Spleen (tissue), 11 donors: ENCODE measurements around the gene ZMIZ1. TPM values are rescaled to one million over a fixed set of nuclear protein-coding genes. Genes with fewer than 3 reads are reported as not detected.

Source experiments
- DNase-seq: peaks from one replicate; pipeline ENCODE4 v3.0.0-alpha.2; 2020
- H3K27ac ChIP-seq, 8 donors: fragments of 200-600 bp; sonication (generic) in 7 of 8; 1 replicate in 4 of 8; 2 replicates in 4 of 8; pipeline versions ENCODE4 v1.5.0 to v1.8.0; 2016 to 2021; ENCODE audit warnings: inconsistent platforms in 4 of 8, mild to moderate bottlenecking in 4 of 8, moderate library complexity in 1 of 8
- H3K27me3 ChIP-seq, 7 donors: fragments of 200-600 bp; sonication (generic) in 6 of 7; replicated peaks in 1 of 7; 1 replicate in 4 of 7; 2 replicates in 3 of 7; pipeline versions ENCODE4 v1.5.0 to v1.8.0; 2016 to 2021; ENCODE audit warnings: inconsistent platforms in 3 of 7, mild to moderate bottlenecking in 1 of 7
- H3K36me3 ChIP-seq, 6 donors: fragments of 200-600 bp; sonication (generic) in 5 of 6; 1 replicate in 4 of 6; 2 replicates in 2 of 6; pipeline versions ENCODE4 v1.5.0 to v1.8.0; 2016 to 2021; ENCODE audit warnings: inconsistent platforms in 2 of 6
- H3K4me1 ChIP-seq, 6 donors: fragments of 200-600 bp; sonication (generic) in 5 of 6; 1 replicate in 3 of 6; 2 replicates in 3 of 6; pipeline versions ENCODE4 v1.5.0 to v1.8.0; 2016 to 2021; ENCODE audit warnings: inconsistent platforms in 3 of 6
- H3K4me3 ChIP-seq, 8 donors: fragments of 200-600 bp; sonication (generic) in 7 of 8; 1 replicate in 4 of 8; 2 replicates in 4 of 8; pipeline versions ENCODE4 v1.5.0 to v1.8.0; 2016 to 2021; ENCODE audit warnings: inconsistent platforms in 4 of 8, mild to moderate bottlenecking in 4 of 8, moderate library complexity in 2 of 8
- H3K9me3 ChIP-seq, 8 donors: fragments of 200-600 bp; sonication (generic) in 7 of 8; 1 replicate in 4 of 8; 2 replicates in 4 of 8; pipeline versions ENCODE4 v1.5.0 to v1.8.0; 2016 to 2021; ENCODE audit warnings: inconsistent platforms in 4 of 8
- POLR2A ChIP-seq, 3 donors: fragments of 450-650 bp; IDR thresholded peaks; one replicate each; pipeline ENCODE4 v1.5.1; 2017; ENCODE audit warnings: antibody characterized with exemption in 3 of 3, mild to moderate bottlenecking in 1 of 3
- POLR2AphosphoS5 ChIP-seq, 3 donors: sonication (generic); formaldehyde crosslinking; IDR thresholded peaks; one replicate each; pipeline ENCODE4 v1.5.1; 2017; ENCODE audit warnings: antibody characterized with exemption in 3 of 3
- WGBS, 5 donors: extraction: QIAGEN DNeasy Blood & Tissue Kit in 3 of 5; methylation state at CpG; one replicate each; pipeline versions ENCODE4 v1.1.5 to v1.1.7; 2013 to 2018; 5-methylcytosine and 5-hydroxymethylcytosine counted together
- intact Hi-C: fragments of 100-400 bp; cut with DNase I; formaldehyde crosslinking; loops from one replicate; pipeline ENCODE4 v1.15.0; 2023; ENCODE audit warnings: low total_unique reads
- polyA plus RNA-seq, 3 donors: library from polyadenylated mRNA; stranded (reverse); fragments of 200-250 nt; gene quantifications; one replicate each; pipeline ENCODE4 v1.2.1, GENCODE V29; 2013
- total RNA-seq, 7 donors: library from RNA; depleted of rRNA in 3 of 7; stranded (reverse); fragments of >200 nt in 3 of 7; fragmentation: NEBNext Ultra II Directional in 4 of 7; extraction: Animal tissue kit (Norgen Biotek cat#: 25700) in 4 of 7; gene quantifications; one replicate each; pipeline versions ENCODE4 v1.1.0 to v1.2.1, GENCODE V29; 2016 to 2021
- TF ChIP-seq, protein P1 (sequence below), 11 experiments: fragments of 200-600 bp in 7 of 11; fragments of 450-650 bp in 4 of 11; sonication (generic) in 4 of 11; IDR thresholded peaks in 8 of 11; conservative IDR thresholded peaks in 3 of 11; 1 replicate in 7 of 11; 2 replicates in 4 of 11; pipeline versions ENCODE4 v1.4.0 to v1.8.0; 2016 to 2021; ENCODE audit warnings: antibody characterized with exemption in 11 of 11, inconsistent platforms in 4 of 11, mild to moderate bottlenecking in 1 of 11
- donor health status: healthy with polysubstance abuse.
- donor health status: DM: no; HTN: no; CAD: no; lungs with moderate emphysema.
- donor health status: DM: no; HTN: no; CAD: no.
- donor health status: Bipolar disorder and iron deficiency.
- donor health status: healthy.
- donor health status: DM: no; HTN: no; CAD: no.
- donor health status: DM: yes; HTN: yes; CAD: no.

The ZMIZ1 gene
- total and polyA plus RNA-seq, 10 donors, result 10.7 to 210 (median 125) TPM

DNA sequence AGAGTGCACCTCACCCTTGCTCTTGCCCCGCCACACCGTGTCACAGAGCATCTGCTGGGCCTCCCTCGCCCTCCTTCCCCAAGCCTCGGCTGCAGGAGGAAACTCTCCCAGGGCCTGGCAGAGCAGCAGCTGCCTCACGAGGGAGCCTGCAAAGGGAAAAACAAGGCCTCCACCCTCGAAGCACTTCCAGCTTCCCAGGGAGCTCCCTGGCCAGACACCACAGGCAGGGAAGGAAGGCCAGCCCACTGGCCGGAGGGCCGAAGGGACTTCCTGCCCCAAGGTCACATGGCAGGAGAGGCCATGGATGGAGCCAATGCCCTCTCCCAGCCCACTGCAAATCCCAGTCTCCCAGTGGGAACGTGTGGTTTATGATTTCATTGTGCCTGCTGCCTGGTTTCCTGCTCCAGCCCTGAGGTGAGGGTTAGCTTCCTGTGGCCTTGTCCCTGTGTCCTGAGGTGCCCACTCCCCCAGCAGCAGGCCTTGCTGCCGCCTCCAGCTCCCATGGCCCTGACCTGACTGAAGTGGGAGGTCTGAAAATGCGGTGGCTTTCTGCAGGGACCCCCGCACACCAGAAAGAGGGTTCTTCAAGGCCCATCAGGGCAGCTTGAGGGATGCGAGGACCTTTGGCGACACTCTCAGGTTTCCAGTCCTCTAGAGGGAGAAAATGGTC, 178.0 kb downstream of the ZMIZ1 start:
- TF ChIP-seq POLR2AphosphoS5 (IDR thresholded peaks at IDR 0.05), result peak; percentile 84 to 87 (median 85)
- peak in 1 of 3 donors; percentile 45 for TF ChIP-seq POLR2A (IDR thresholded peaks at IDR 0.05)
- TF ChIP-seq, protein P1, sequence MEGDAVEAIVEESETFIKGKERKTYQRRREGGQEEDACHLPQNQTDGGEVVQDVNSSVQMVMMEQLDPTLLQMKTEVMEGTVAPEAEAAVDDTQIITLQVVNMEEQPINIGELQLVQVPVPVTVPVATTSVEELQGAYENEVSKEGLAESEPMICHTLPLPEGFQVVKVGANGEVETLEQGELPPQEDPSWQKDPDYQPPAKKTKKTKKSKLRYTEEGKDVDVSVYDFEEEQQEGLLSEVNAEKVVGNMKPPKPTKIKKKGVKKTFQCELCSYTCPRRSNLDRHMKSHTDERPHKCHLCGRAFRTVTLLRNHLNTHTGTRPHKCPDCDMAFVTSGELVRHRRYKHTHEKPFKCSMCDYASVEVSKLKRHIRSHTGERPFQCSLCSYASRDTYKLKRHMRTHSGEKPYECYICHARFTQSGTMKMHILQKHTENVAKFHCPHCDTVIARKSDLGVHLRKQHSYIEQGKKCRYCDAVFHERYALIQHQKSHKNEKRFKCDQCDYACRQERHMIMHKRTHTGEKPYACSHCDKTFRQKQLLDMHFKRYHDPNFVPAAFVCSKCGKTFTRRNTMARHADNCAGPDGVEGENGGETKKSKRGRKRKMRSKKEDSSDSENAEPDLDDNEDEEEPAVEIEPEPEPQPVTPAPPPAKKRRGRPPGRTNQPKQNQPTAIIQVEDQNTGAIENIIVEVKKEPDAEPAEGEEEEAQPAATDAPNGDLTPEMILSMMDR (IDR thresholded peaks at IDR 0.05 in 8 of 11, conservative IDR thresholded peaks at IDR 0.05 in 3 of 11), result no peak
- Histone ChIP-seq H3K27ac (peak overlapping the region; percentile 69 to 93 (median 88)), H3K9me3 (no peaks in the 10 kb centered on the region), H3K27me3 (no peaks in the 10 kb centered on the region), H3K4me3 (peak overlapping the region in 1 of 8 donors; percentile 79), H3K4me1 (peaks cover 73 to 97% (median 88%) of the 10 kb centered on the region in 6 donors), H3K36me3 (peaks cover 0 to 9% (median 0%) of the 10 kb centered on the region in 6 donors)
- DNase-seq, result no peak
- WGBS, 5 donors, result 42 to 70% (median 44%) methylated on average over 10 to 14 of the region's 14 CpGs
- intact Hi-C loops, result no loop called here

DNA sequence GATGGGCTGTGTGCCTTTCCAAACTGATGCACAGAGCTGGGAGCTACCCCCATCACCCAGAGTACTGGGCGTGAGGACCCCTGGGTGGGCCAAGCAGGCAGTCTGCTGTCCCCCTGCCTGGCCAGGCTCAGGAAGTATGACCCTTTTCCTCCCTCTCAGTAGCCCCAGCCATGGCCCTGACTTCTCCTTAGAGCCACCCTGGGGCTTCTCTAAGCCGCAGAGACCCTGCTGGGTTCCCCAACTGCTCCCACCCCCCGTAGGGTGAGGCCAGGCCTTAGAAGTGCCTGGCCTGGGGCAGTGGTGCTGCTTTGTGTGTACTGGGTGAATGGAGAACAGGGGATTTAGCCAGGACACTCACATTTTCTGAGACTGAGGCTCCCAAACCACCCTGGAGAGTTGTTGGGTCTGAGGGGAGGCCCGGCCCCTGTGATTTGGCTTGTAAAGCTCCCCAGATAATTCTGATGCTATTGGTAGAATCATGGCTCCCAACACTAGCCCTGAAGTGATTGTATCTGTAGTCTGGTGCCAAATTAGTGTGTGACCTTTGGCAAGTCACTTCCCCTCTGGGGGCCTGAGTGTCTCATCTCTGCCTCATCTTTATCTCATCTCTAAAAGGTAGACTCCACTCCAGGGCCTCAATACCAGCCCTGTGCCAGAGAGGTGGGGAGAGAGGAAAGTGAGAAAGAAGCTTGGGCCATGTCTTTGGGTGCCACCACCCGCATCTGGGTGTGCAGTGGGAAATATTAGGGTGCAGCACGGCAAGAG, 178.8 kb downstream of the ZMIZ1 start:
- Histone ChIP-seq H3K27ac (peak overlapping the region; percentile 69 to 93 (median 88)), H3K4me3 (peak overlapping the region in 1 of 8 donors; percentile 79), H3K27me3 (no peaks in the 10 kb centered on the region), H3K9me3 (no peaks in the 10 kb centered on the region), H3K4me1 (peaks cover 79 to 97% (median 91%) of the 10 kb centered on the region in 6 donors), H3K36me3 (peaks cover 0 to 17% (median 0%) of the 10 kb centered on the region in 6 donors)
- intact Hi-C loops, result no loop called here
- TF ChIP-seq POLR2A (IDR thresholded peaks at IDR 0.05) (no peak), POLR2AphosphoS5 (IDR thresholded peaks at IDR 0.05) (no peak)
- TF ChIP-seq, protein P1 (IDR thresholded peaks at IDR 0.05 in 8 of 11, conservative IDR thresholded peaks at IDR 0.05 in 3 of 11), result no peak
- DNase-seq, result no peak
- WGBS, 5 donors, result 67 to 85% (median 76%) methylated on average over 5 to 6 of the region's 6 CpGs

DNA sequence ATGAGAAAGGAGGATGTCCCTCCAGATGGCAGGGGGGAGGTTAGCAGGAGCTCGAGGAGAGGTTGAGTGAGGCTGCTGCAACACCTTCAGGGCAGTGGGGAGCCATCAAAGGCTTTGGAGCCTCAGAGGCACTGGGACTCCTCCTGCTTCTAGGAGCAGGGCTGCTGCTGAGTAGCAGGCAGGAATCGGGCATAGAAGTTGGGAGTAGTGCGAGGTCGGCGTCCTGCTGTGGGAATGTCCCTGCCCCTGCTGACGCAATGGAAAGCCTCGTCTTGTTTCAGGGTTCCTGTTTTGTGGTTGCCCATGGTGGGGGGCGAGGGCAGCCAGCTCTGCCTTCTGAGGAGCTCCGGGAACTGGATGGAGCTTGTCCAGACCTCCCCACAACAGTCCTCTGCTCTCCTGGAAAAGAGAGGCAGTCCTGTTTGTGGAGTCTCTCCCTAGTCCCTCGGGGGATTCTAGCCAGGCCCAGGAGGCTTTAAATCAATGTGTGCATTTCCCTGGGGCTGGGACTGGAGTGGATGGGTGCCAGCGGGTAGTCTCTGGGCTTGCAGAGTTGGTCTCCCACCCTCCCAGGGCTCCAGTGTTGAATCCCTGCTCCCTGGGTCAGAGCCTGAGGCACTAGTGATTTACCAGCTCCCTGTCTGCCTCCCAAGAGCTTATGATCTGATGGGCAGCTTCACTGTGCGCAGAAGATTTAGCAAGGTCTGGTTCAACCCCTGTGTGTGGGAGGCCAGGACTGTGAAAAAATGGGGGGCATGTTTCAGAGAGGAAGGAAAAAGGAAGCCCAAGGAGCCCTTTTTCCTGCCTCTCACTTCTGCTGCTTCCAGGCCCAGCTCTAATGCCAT, 179.8 kb downstream of the ZMIZ1 start:
- H3K27me3 ChIP-seq, result no peaks in the 10 kb centered on the region
- H3K27ac ChIP-seq, result peak overlapping the region; percentile 69 to 93 (median 88)
- intact Hi-C loops, result no loop called here
- peaks cover 0 to 23% (median 0%) of the 10 kb centered on the region in 6 donors for H3K36me3 ChIP-seq
- TF ChIP-seq POLR2A (IDR thresholded peaks at IDR 0.05) (no peak), POLR2AphosphoS5 (IDR thresholded peaks at IDR 0.05) (peak; percentile 69 to 82 (median 80))
- WGBS, 5 donors, result 20 to 48% (median 29%) methylated on average over 4 to 12 of the region's 12 CpGs
- peaks cover 80 to 100% (median 100%) of the 10 kb centered on the region in 6 donors for H3K4me1 ChIP-seq
- peak; percentile 91 for DNase-seq
- H3K9me3 ChIP-seq, result no peaks in the 10 kb centered on the region
- peak overlapping the region in 1 of 8 donors; percentile 79 for H3K4me3 ChIP-seq
